H1 (cell line): Measurements from ENCODE around the gene PPFIA4. TPM values are rescaled to one million over a fixed set of nuclear protein-coding genes. Genes with fewer than 3 reads are reported as not detected.

Source experiments
- ATF3 ChIP-seq: IDR thresholded peaks from 2 replicates; pipeline ENCODE4 v1.6.1; 2011; ENCODE audit warnings: low read depth, mild to moderate bottlenecking, low read length; ENCODE audit not compliant: insufficient read depth
- EGR1 ChIP-seq: IDR thresholded peaks from 2 replicates; pipeline ENCODE4 v1.6.1; 2011; ENCODE audit warnings: low read depth, low read length, borderline replicate concordance
- POU5F1 ChIP-seq: IDR thresholded peaks from 2 replicates; pipeline ENCODE4 v1.6.1; 2011; ENCODE audit warnings: low read depth, mild to moderate bottlenecking, low read length, moderate library complexity
- RNF2 ChIP-seq: fragments of 200-900, 300-1000 bp; sonication (generic); IDR thresholded peaks from 2 replicates; pipeline ENCODE4 v1.7.1; 2016; ENCODE audit warnings: borderline replicate concordance, low read depth, mild to moderate bottlenecking, antibody characterized with exemption, low read length; ENCODE audit not compliant: poor library complexity, severe bottlenecking; ENCODE audit errors: missing control alignments
- TAF7 ChIP-seq: optimal IDR thresholded peaks from 2 replicates; pipeline ENCODE3; 2011; ENCODE audit warnings: low read depth, mild to moderate bottlenecking, inconsistent platforms, low read length, moderate library complexity, borderline replicate concordance
- TCF12 ChIP-seq: IDR thresholded peaks from 2 replicates; pipeline ENCODE4 v1.6.1; 2011; ENCODE audit warnings: low read depth, mild to moderate bottlenecking, low read length
- TEAD4 ChIP-seq: IDR thresholded peaks from 2 replicates; pipeline ENCODE4 v1.6.1; 2012; ENCODE audit warnings: low read depth, low read length, inconsistent platforms, mixed read lengths
- polyA plus RNA-seq, 7 experiments: library from polyadenylated mRNA; depleted of rRNA in 3 of 7; stranded (reverse) in 5 of 7; unstranded in 2 of 7; fragments of >200 nt in 5 of 7; fragments of 200-250 nt in 2 of 7; gene quantifications; 1 replicate in 5 of 7; 2 replicates in 1 of 7; 4 replicates in 1 of 7; pipeline versions ENCODE4 v1.2.1 to v1.2.3, GENCODE V29; 2011 to 2013; ENCODE audit warnings: missing spikeins in 2 of 7, mixed read lengths in 2 of 7
- total RNA-seq: library from RNA; stranded (reverse); fragmentation: NEBNext Ultra II Directional; extraction: Animal tissue kit (Norgen Biotek cat#: 25700); gene quantifications from 2 replicates; pipeline ENCODE4 v1.2.1, GENCODE V29; 2021
- TF ChIP-seq, protein P1 (sequence below): IDR thresholded peaks from 2 replicates; pipeline ENCODE4 v1.6.1; 2012; ENCODE audit warnings: inconsistent platforms

Gene PPFIA4
- total and polyA plus RNA-seq, 2 of the 8 experiments (the other 6 are each of a cell fraction or from before 2014, with no cell fraction given), result 9.0 to 9.9 TPM

DNA sequence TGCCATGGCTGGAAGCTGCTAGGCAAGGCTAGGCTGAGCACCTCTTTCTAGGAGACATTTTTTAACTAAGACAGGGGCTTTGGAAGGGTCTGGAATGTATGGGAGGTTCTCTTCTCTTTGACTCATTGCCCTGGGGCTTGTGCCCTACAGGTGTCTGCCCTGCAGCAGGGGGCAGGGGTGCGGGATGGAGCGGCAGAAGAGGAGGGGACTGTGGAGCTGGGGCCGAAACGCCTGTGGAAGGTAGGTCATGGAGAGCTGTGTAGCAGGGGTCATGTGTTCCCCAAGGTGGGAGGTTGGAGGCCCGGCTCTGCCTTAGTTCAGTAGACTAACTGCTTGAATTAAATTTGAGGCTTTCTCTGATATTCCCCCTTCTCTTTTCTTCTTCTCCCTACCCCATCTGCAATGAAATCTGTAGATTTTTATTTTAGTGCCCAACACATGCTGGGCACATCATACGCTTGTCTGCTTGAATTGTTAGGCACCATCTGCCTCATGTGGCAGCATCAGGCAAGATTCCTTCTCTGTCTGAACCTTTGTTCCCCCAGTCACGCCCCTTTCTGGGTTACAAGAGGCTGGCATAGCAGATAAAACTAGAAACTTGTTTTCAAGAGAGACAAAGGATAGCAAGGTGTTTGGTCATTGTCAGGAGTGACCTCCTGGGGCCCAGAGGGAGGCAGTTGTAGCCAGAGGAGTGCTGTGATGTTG, 18.4 kb downstream of the PPFIA4 start (continued):
- TF ChIP-seq RNF2, result no peak
- TF ChIP-seq, protein P1, sequence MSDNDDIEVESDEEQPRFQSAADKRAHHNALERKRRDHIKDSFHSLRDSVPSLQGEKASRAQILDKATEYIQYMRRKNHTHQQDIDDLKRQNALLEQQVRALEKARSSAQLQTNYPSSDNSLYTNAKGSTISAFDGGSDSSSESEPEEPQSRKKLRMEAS, result no peak
- no peak for TF ChIP-seq POU5F1
- TF ChIP-seq TCF12, result no peak
- no peak for TF ChIP-seq ATF3
- TF ChIP-seq TAF7, result no peak
- TF ChIP-seq EGR1, result no peak
- no peak for TF ChIP-seq TEAD4
